MCF 10A (cell line): Measurements from ENCODE around the gene SOWAHA. TPM values are rescaled to one million over a fixed set of nuclear protein-coding genes. Genes with fewer than 3 reads are reported as not detected.
"Not testable (repeated sequence)": the region's sequence is repeated elsewhere in the genome, so short reads cannot be mapped to it uniquely, and the experiment has no call there.

ENCODE experiments used
- BruUV-seq: library from RNA; stranded (reverse); fragments of 400-500 nt; replicated peaks from 2 replicates; lab custom pipeline; 2021; lab: Mats Ljungman, UMichigan
- CTCF ChIA-PET: fragments of 300-600 bp; sonication (Branson Sonifier 250); formaldehyde crosslinking; extraction: SDS; loops from one replicate; lab custom pipeline; 2021; ENCODE audit warnings: antibody characterized with exemption, inconsistent platforms; lab: Yijun Ruan, JAX
- POLR2A ChIA-PET: fragments of 300-600, 350-650 bp; sonication (Branson Sonifier 250); formaldehyde crosslinking; extraction: SDS; loops from one replicate; lab custom pipeline; 2020; ENCODE audit warnings: antibody characterized with exemption, inconsistent platforms; lab: Yijun Ruan, JAX
- DNase-seq: peaks from one replicate; pipeline ENCODE4 v3.0.0-alpha.2; 2018; ENCODE audit not compliant: unreplicated experiment
- H3K27ac Mint-ChIP-seq: one replicate; pipeline ENCODE4 v1.8.0; 2022; ENCODE audit warnings: mild to moderate bottlenecking, low read depth, mixed read lengths; ENCODE audit not compliant: unreplicated experiment
- H3K27me3 Mint-ChIP-seq: one replicate; pipeline ENCODE4 v1.8.0; 2022; ENCODE audit warnings: mixed read lengths; ENCODE audit not compliant: insufficient read depth, unreplicated experiment
- H3K36me3 Mint-ChIP-seq: one replicate; pipeline ENCODE4 v1.8.0; 2022; ENCODE audit warnings: mild to moderate bottlenecking, moderate library complexity, mixed read lengths; ENCODE audit not compliant: insufficient read depth, unreplicated experiment
- H3K4me1 Mint-ChIP-seq: one replicate; pipeline ENCODE4 v1.8.0; 2022; ENCODE audit warnings: mixed read lengths; ENCODE audit not compliant: insufficient read depth, unreplicated experiment
- H3K4me3 Mint-ChIP-seq: one replicate; pipeline ENCODE4 v1.8.0; 2022; ENCODE audit warnings: mild to moderate bottlenecking, moderate library complexity, mixed read lengths; ENCODE audit not compliant: unreplicated experiment
- H3K9me3 Mint-ChIP-seq: one replicate; pipeline ENCODE4 v1.8.0; 2022; ENCODE audit warnings: mixed read lengths; ENCODE audit not compliant: unreplicated experiment
- CTCF ChIP-seq: fragments of 200-600 bp; IDR thresholded peaks from one replicate; pipeline ENCODE4 v1.8.0; 2022; ENCODE audit warnings: antibody characterized with exemption, mild to moderate bottlenecking; ENCODE audit not compliant: unreplicated experiment
- intact Hi-C: fragments of 100-400 bp; cut with micrococcal nuclease; formaldehyde crosslinking; loops from 2 replicates; pipeline ENCODE4 v1.14.1; 2022
- total RNA-seq: library from RNA; stranded (reverse); gene quantifications from 2 replicates; pipeline ENCODE4 v1.2.3, GENCODE V29; 2022

Gene SOWAHA
- total RNA-seq, 1 experiment from 2014 or later, result not detected

GRCh38 chr5:132800545-132800944 is 12.6 kb upstream of the SOWAHA start:
- ChIA-PET POLR2A (interaction anchor here (1.0 to 1.5 kb wide), 5 partner anchors 11 to 25 kb away, joined by 3 to 4 read pairs (median 3); no protein-coding TSS in a partner anchor), CTCF (interaction anchor here (0.6 to 3.4 kb wide), 6 partner anchors 13 to 440 kb away, joined by 3 to 24 read pairs (median 4); no protein-coding TSS in a partner anchor)
- BruUV-seq, result no TSS peak
- Mint-ChIP-seq H3K4me3 (no peak overlapping the region), H3K9me3 (no peaks in the 10 kb centered on the region), H3K36me3 (no peaks in the 10 kb centered on the region), H3K27me3 (no peaks in the 10 kb centered on the region), H3K27ac (no peak overlapping the region), H3K4me1 (peaks cover 6% of the 10 kb centered on the region)
- no peak for TF ChIP-seq CTCF
- intact Hi-C loops, result no loop called here
- DNase-seq, result no peak

- no TSS peak for BruUV-seq
- intact Hi-C loops, result no loop called here
- H3K27me3 Mint-ChIP-seq, result no peaks in the 10 kb centered on the region
- ChIA-PET POLR2A (interaction anchor here (0.7 to 1.7 kb wide), 5 partner anchors 9 to 66 kb away, joined by 3 to 5 read pairs (median 4); no protein-coding TSS in a partner anchor), CTCF (interaction anchor here (0.6 to 2.9 kb wide), 8 partner anchors 9 to 300 kb away, joined by 3 to 16 read pairs (median 4); no protein-coding TSS in a partner anchor)
- H3K27ac Mint-ChIP-seq, result no peak overlapping the region
- TF ChIP-seq CTCF, result no peak
- peaks cover 6% of the 10 kb centered on the region for H3K4me1 Mint-ChIP-seq
- no peaks in the 10 kb centered on the region for H3K9me3 Mint-ChIP-seq
- no peak overlapping the region for H3K4me3 Mint-ChIP-seq
- DNase-seq, result no peak
- no peaks in the 10 kb centered on the region for H3K36me3 Mint-ChIP-seq
Observed at GRCh38 chr5:132802044-132802684, 10.9 kb upstream of the SOWAHA start.

- POLR2A ChIA-PET, result interaction anchor here (1.6 to 1.7 kb wide), 2 partner anchors 8 to 27 kb away, joined by 5 read pairs; no protein-coding TSS in a partner anchor
- H3K9me3 Mint-ChIP-seq, BruUV-seq, H3K4me3 Mint-ChIP-seq, H3K27me3 Mint-ChIP-seq, DNase-seq, H3K36me3 Mint-ChIP-seq, H3K4me1 Mint-ChIP-seq, H3K27ac Mint-ChIP-seq, intact Hi-C loops: not testable (repeated sequence)
- CTCF ChIA-PET, result interaction anchor here (0.8 to 2.9 kb wide), 6 partner anchors 10 to 301 kb away, joined by 3 to 16 read pairs (median 4); no protein-coding TSS in a partner anchor
Observed at GRCh38 chr5:132802685-132803066, 10.4 kb upstream of the SOWAHA start.

- H3K4me1 Mint-ChIP-seq, H3K27me3 Mint-ChIP-seq, intact Hi-C loops, H3K4me3 Mint-ChIP-seq, DNase-seq, H3K36me3 Mint-ChIP-seq, H3K27ac Mint-ChIP-seq, POLR2A ChIA-PET, BruUV-seq, H3K9me3 Mint-ChIP-seq: not testable (repeated sequence)
- CTCF ChIA-PET, result interaction anchor here (0.6 to 0.7 kb wide), 3 partner anchors 101 to 574 kb away, joined by 3 to 4 read pairs (median 3); no protein-coding TSS in a partner anchor
Observed at GRCh38 chr5:132804219-132804618, 8.9 kb upstream of the SOWAHA start.

- H3K4me3 Mint-ChIP-seq, DNase-seq, H3K27ac Mint-ChIP-seq, H3K9me3 Mint-ChIP-seq, H3K36me3 Mint-ChIP-seq, H3K4me1 Mint-ChIP-seq, H3K27me3 Mint-ChIP-seq, POLR2A ChIA-PET, CTCF ChIA-PET, BruUV-seq, intact Hi-C loops: not testable (repeated sequence)
Observed at GRCh38 chr5:132805872-132806271, 7.2 kb upstream of the SOWAHA start.

- H3K36me3 Mint-ChIP-seq, H3K9me3 Mint-ChIP-seq, DNase-seq, BruUV-seq, H3K4me3 Mint-ChIP-seq, H3K27ac Mint-ChIP-seq, intact Hi-C loops, H3K4me1 Mint-ChIP-seq, POLR2A ChIA-PET: not testable (repeated sequence)
- peaks cover 18% of the 10 kb centered on the region for H3K27me3 Mint-ChIP-seq
- CTCF ChIA-PET, result interaction anchor here (1.1 to 5.7 kb wide), 2 partner anchors 14 to 15 kb away, joined by 4 to 58 read pairs; no protein-coding TSS in a partner anchor
Observed at GRCh38 chr5:132806804-132807162, 6.3 kb upstream of the SOWAHA start.
